ENCODE data around the gene UGT1A1. TPM values are rescaled to one million over a fixed set of nuclear protein-coding genes. Genes with fewer than 3 reads are reported as not detected.

Gene UGT1A1
- total and polyA plus RNA-seq, 8 donors, result 0.28 TPM; not detected in 7

DNA sequence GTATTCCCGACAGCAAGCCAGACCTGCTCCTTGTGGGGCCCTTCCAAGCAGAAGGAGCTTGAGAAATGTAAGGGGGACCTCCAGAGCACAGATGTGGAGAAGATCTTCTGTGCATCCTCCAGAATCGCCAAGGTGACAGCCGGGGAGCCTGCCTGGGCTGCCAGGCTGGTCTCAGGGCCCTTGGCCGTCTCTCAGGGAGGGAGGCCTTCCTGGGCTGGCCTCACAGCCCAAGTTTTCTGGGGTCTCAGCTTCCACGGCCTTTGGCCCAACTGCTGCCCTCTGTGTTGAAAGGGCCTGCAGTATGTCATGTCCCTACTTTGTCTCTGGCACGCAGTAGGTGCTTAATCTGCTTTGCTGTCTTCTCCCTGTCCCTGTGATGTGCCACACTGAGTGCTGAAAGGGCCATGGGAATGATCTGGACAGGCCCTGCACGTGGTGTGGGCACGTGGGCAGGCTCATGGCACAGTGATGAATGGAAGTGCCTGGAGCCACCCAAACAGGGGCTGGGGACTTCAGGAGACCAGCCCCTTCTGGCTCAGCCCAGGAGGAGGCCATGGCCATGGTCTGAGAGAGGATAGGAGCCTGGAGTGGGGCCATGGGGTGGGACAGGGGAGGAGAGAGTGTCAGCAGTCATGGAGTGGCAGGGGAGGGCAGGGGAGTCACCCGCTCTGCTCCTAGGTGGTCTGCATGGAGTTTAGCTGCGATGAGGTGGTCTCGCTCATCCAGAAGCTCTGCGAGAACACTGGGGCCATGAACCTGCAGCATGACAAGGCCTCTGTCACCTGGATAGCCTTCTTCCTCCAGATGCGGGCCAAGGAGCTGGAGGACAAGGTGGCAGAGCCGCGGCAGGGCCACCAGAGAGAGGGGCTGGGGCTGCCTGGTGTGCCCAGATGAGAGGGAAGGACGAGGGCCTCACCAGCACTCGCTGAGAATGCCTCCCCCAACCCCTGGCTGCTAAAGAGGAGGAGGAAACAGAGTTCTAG, 58.9 kb downstream of the UGT1A1 start:
- TF ChIP-seq, protein P1, sequence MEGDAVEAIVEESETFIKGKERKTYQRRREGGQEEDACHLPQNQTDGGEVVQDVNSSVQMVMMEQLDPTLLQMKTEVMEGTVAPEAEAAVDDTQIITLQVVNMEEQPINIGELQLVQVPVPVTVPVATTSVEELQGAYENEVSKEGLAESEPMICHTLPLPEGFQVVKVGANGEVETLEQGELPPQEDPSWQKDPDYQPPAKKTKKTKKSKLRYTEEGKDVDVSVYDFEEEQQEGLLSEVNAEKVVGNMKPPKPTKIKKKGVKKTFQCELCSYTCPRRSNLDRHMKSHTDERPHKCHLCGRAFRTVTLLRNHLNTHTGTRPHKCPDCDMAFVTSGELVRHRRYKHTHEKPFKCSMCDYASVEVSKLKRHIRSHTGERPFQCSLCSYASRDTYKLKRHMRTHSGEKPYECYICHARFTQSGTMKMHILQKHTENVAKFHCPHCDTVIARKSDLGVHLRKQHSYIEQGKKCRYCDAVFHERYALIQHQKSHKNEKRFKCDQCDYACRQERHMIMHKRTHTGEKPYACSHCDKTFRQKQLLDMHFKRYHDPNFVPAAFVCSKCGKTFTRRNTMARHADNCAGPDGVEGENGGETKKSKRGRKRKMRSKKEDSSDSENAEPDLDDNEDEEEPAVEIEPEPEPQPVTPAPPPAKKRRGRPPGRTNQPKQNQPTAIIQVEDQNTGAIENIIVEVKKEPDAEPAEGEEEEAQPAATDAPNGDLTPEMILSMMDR (IDR thresholded peaks at IDR 0.05), result no peak
- Histone ChIP-seq H3K9me3 (no peaks in the 10 kb centered on the region), H3K4me3 (no peak overlapping the region), H3K27ac (no peak overlapping the region), H3K36me3 (no peaks in the 10 kb centered on the region), H3K4me1 (no peaks in the 10 kb centered on the region), H3K27me3 (no peaks in the 10 kb centered on the region)
- FAIRE-seq (no peak), DNase-seq (peak in 3 of 6 donors; percentile 4 to 29 (median 28)), ATAC-seq (no peak)
- 69% methylated on average over 17 of the region's 17 CpGs for WGBS, 2 donors
- intact Hi-C loops (cut with DNase I), result no loop called here

DNA sequence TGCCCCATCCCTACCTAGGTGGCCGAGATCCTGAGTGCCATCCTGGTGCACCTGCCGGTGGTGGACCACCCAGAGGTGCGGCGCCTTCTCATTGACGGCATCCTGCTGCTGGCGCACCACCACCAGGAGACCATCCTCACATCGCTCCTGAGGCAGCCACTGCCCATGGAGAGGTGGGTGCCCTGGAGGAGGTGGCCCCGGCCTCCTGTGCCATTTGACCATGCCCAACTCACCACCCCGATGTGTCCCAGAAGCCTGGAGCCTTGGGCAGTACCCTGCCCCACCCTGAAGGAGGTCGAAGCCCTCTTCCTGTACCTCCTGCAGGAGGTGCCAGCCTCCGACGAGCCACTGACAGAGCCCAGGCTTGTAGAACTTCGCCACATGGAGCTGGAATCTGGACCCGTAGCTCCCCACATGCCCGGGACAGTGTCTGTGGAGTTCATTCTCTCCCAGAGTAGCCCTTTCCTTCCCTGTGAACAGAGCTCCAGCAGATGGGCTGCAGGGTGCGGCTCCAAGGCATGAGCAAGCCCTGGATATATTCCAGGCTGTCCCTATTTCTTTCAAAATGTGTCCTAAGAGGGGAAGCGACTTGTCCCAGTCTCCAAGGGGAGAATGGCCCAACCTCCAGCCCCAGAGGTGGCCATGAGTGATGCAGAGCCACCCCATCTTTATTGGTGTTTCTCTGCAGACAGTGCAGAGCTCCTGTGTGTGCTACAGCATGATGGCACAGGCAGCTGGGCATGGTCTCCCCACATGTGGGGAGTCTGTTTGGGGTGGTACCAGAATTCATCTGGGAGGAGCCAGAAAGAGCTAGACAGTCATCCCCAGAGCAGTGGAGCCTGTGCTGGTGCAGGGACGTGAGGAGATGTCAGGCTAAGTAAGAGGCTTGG, 60.1 kb downstream of the UGT1A1 start:
- TF ChIP-seq, protein P1 (IDR thresholded peaks at IDR 0.05), result no peak

DNA sequence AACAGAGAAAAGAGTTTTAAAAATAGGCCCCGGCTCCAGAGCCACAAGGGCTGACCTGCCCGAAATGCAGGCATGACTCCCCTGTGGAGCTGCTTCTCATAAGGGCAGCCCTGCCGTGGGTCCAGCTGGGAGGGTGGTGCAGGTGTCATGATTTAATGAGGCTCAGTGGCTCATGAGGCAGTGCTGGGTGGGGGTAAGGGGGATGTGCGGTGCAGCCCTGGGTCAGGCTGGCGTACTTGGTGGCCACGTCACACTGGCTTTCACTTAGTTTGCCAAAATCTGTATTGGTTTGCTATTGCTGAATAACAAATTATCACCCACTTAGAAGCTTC, 60.7 kb downstream of the UGT1A1 start:
- intact Hi-C loops (cut with DNase I), result no loop called here
- FAIRE-seq, result no peak
- H3K4me3 ChIP-seq, result no peak overlapping the region
- H3K4me1 ChIP-seq, result no peaks in the 10 kb centered on the region
- TF ChIP-seq, protein P1 (IDR thresholded peaks at IDR 0.05), result no peak
- DNase-seq, result peak in 2 of 6 donors; percentile 7 to 16
- H3K9me3 ChIP-seq, result no peaks in the 10 kb centered on the region
- 76 to 90% methylated on average over 6 of the region's 6 CpGs for WGBS, 2 donors
- no peak overlapping the region for H3K27ac ChIP-seq
- H3K27me3 ChIP-seq, result no peaks in the 10 kb centered on the region
- no peak for ATAC-seq
- H3K36me3 ChIP-seq, result no peaks in the 10 kb centered on the region

More for the DNA sequence above, 60.1 kb downstream of the UGT1A1 start:
- no peak for FAIRE-seq
- WGBS, 2 donors, result 68 to 82% methylated on average over 18 of the region's 18 CpGs
- no peaks in the 10 kb centered on the region for H3K36me3 ChIP-seq
- no peak for ATAC-seq
- H3K4me1 ChIP-seq, result no peaks in the 10 kb centered on the region
- H3K9me3 ChIP-seq, result no peaks in the 10 kb centered on the region
- H3K27me3 ChIP-seq, result no peaks in the 10 kb centered on the region
- H3K27ac ChIP-seq, result no peak overlapping the region
- DNase-seq, result peak in 2 of 6 donors; percentile 5 to 39
- no peak overlapping the region for H3K4me3 ChIP-seq
- intact Hi-C loops (cut with DNase I), result no loop called here

DNA sequence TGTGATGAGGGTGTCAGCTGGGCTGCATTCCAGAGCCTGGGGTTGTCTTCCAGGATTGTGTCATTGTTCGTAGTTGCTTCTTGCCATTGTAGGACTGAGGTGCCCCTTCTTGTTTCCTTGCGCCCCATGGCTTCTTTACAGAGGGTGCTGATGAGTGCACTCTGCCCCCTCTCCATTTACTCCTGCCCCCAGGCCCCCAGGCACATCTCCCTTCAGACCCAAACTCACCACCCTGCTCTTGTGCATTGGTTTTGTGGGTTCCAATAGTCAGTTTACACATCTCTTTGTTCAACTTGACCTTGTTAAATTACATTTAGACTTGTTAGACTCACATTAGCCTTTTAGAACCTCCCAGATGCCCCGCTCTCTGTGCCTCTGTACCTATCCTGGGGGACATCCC, 61.1 kb downstream of the UGT1A1 start:
- intact Hi-C loops (cut with DNase I), result no loop called here
- ATAC-seq (no peak), DNase-seq (peak in 2 of 6 donors; percentile 6 to 8), FAIRE-seq (no peak)
- H3K9me3 ChIP-seq, result no peaks in the 10 kb centered on the region
- H3K4me1 ChIP-seq, result no peaks in the 10 kb centered on the region
- no peak overlapping the region for H3K4me3 ChIP-seq
- no peaks in the 10 kb centered on the region for H3K27me3 ChIP-seq
- WGBS, 2 donors, result 85 to 86% methylated on average over 3 of the region's 3 CpGs
- no peaks in the 10 kb centered on the region for H3K36me3 ChIP-seq
- TF ChIP-seq, protein P1 (IDR thresholded peaks at IDR 0.05), result no peak
- no peak overlapping the region for H3K27ac ChIP-seq
